ENCODE data around the gene NUP62.

NUP62 gene

GRCh38 chr19:49890349-49891311, 38.7 kb downstream of the NUP62 start:
- peak overlapping the region; percentile 63 for H3K4me3 ChIP-seq (ENCODE audit: insufficient read depth, low read depth, low read length, poor library complexity, severe bottlenecking)
- H3K27me3 ChIP-seq (replicated peaks; ENCODE audit: control insufficient read depth, insufficient read depth, low read length, poor library complexity, severe bottlenecking) = no peaks in the 10 kb centered on the region
- H3K27ac ChIP-seq (ENCODE audit: insufficient read depth, low read length, poor library complexity, severe bottlenecking) = peak overlapping the region; percentile 55
- DNase-seq = peak; percentile 58 to 67 (median 64)
- H3K4me1 ChIP-seq (ENCODE audit: control insufficient read depth, insufficient read depth, low read length, poor library complexity, severe bottlenecking) = peaks cover 16% of the 10 kb centered on the region
- no peaks in the 10 kb centered on the region for H3K36me3 ChIP-seq (ENCODE audit: control insufficient read depth, insufficient read depth, low read length)
- no peaks in the 10 kb centered on the region for H3K9me3 ChIP-seq (ENCODE audit: control insufficient read depth, low read length)

DNA sequence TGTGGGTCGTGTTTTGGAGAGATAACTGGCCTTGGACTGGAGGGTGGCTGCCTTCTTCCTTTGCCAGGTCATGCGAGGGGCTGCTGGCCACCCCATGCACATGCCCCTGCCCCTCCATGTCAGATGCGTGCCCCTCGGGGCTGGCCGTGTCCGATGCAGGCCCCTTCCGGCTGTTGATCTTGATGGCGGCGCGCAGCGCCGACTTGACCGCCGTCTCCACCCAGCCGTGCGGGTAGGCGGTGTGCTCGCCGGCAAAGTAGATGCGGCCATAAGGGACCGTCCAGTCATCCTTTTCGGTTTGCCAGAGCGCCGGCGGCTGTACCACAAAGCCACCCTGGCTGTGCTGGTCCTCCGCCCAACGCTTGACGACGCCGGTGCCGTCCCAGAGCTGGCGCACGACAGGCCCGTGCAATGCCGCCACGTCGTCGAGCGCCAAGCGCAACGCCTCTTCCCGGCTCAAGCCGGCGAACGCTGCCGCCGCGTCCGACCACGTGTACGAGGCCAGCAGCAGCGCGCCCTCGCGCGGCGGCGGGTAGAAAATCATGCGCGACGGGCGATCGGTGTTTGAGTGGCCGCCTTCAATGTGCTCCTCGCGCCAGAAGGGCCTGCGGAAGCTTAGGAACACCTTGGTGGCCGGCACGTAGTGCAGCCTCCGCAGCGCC, 39.5 kb downstream of the NUP62 start:
- Histone ChIP-seq H3K36me3 (ENCODE audit: control insufficient read depth, insufficient read depth, low read length) (peaks cover 2% of the 10 kb centered on the region), H3K27me3 (replicated peaks; ENCODE audit: control insufficient read depth, insufficient read depth, low read length, poor library complexity, severe bottlenecking) (no peaks in the 10 kb centered on the region), H3K27ac (ENCODE audit: insufficient read depth, low read length, poor library complexity, severe bottlenecking) (peak overlapping the region; percentile 55), H3K9me3 (ENCODE audit: control insufficient read depth, low read length) (no peaks in the 10 kb centered on the region), H3K4me1 (ENCODE audit: control insufficient read depth, insufficient read depth, low read length, poor library complexity, severe bottlenecking) (peaks cover 7% of the 10 kb centered on the region), H3K4me3 (ENCODE audit: insufficient read depth, low read depth, low read length, poor library complexity, severe bottlenecking) (peak overlapping the region; percentile 63)
- peak; percentile 50 to 64 (median 52) for DNase-seq

DNA sequence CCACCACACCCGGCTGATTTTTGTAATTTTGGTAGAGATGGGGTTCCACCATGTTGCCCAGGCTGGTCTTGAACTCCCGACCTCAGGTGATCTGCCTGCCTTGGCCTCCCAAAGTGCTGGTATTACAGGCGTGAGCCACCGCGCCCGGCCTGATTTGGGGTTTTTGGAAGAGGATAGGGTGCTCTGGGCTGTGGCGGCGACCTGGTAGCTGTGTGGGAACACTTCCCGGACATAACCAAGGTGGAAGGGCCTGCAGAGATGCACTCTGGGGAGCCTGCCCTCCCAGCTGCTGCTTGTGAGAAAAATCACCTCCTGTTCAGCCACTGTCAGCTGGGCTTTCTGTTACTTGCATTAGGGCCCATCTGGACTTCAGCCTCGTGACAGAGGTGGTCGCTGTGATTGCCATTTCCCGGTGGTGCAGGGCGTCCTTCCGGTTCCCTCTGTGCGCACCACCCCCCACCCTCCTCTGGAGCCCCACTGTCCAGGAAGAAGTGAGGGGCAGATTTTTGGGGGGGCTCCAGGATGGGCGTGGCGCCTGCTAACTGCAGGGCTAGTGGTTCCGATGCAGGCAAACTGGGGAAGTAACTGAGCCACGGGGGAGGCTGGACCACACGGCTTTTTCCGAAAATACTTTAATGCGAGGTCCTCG, 40.1 kb downstream of the NUP62 start:
- Histone ChIP-seq H3K4me3 (ENCODE audit: insufficient read depth, low read depth, low read length, poor library complexity, severe bottlenecking) (no peak overlapping the region), H3K9me3 (ENCODE audit: control insufficient read depth, low read length) (no peaks in the 10 kb centered on the region), H3K4me1 (ENCODE audit: control insufficient read depth, insufficient read depth, low read length, poor library complexity, severe bottlenecking) (peaks cover 5% of the 10 kb centered on the region), H3K27ac (ENCODE audit: insufficient read depth, low read length, poor library complexity, severe bottlenecking) (no peak overlapping the region), H3K36me3 (ENCODE audit: control insufficient read depth, insufficient read depth, low read length) (peaks cover 9% of the 10 kb centered on the region), H3K27me3 (replicated peaks; ENCODE audit: control insufficient read depth, insufficient read depth, low read length, poor library complexity, severe bottlenecking) (no peaks in the 10 kb centered on the region)
- no peak for DNase-seq

DNA sequence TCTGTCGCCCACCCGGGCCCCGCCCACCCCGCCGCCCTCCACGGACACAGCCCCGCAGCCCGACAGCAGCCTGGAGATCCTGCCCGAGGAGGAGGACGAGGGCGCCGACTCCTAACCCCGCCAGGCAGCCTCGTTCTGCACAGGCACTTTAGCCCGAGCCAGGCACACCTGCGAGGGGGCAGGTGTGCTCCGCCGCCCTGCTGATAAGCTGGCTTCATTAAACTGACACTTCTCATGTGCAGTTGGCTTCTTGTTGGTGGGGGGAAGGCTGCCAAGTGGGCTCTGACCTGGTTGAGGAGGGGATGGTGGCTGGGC, 40.8 kb downstream of the NUP62 start:
- no peak for DNase-seq
- Histone ChIP-seq H3K4me1 (ENCODE audit: control insufficient read depth, insufficient read depth, low read length, poor library complexity, severe bottlenecking) (peaks cover 5% of the 10 kb centered on the region), H3K27me3 (replicated peaks; ENCODE audit: control insufficient read depth, insufficient read depth, low read length, poor library complexity, severe bottlenecking) (no peaks in the 10 kb centered on the region), H3K4me3 (ENCODE audit: insufficient read depth, low read depth, low read length, poor library complexity, severe bottlenecking) (no peak overlapping the region), H3K36me3 (ENCODE audit: control insufficient read depth, insufficient read depth, low read length) (peaks cover 16% of the 10 kb centered on the region), H3K9me3 (ENCODE audit: control insufficient read depth, low read length) (no peaks in the 10 kb centered on the region), H3K27ac (ENCODE audit: insufficient read depth, low read length, poor library complexity, severe bottlenecking) (no peak overlapping the region)

- Histone ChIP-seq H3K4me1 (ENCODE audit: control insufficient read depth, insufficient read depth, low read length, poor library complexity, severe bottlenecking) (peaks cover 5% of the 10 kb centered on the region), H3K27ac (ENCODE audit: insufficient read depth, low read length, poor library complexity, severe bottlenecking) (no peak overlapping the region), H3K9me3 (ENCODE audit: control insufficient read depth, low read length) (no peaks in the 10 kb centered on the region), H3K4me3 (ENCODE audit: insufficient read depth, low read depth, low read length, poor library complexity, severe bottlenecking) (no peak overlapping the region), H3K27me3 (replicated peaks; ENCODE audit: control insufficient read depth, insufficient read depth, low read length, poor library complexity, severe bottlenecking) (no peaks in the 10 kb centered on the region), H3K36me3 (ENCODE audit: control insufficient read depth, insufficient read depth, low read length) (peaks cover 21% of the 10 kb centered on the region)
- DNase-seq = no peak
Observed at GRCh38 chr19:49887665-49888509, 41.4 kb downstream of the NUP62 start.

GRCh38 chr19:49887037-49887664, 42.2 kb downstream of the NUP62 start:
- no peak for DNase-seq
- H3K27ac ChIP-seq (ENCODE audit: insufficient read depth, low read length, poor library complexity, severe bottlenecking) = no peak overlapping the region
- no peak overlapping the region for H3K4me3 ChIP-seq (ENCODE audit: insufficient read depth, low read depth, low read length, poor library complexity, severe bottlenecking)
- no peaks in the 10 kb centered on the region for H3K9me3 ChIP-seq (ENCODE audit: control insufficient read depth, low read length)
- H3K4me1 ChIP-seq (ENCODE audit: control insufficient read depth, insufficient read depth, low read length, poor library complexity, severe bottlenecking) = peaks cover 5% of the 10 kb centered on the region
- H3K36me3 ChIP-seq (ENCODE audit: control insufficient read depth, insufficient read depth, low read length) = peaks cover 28% of the 10 kb centered on the region
- H3K27me3 ChIP-seq (replicated peaks; ENCODE audit: control insufficient read depth, insufficient read depth, low read length, poor library complexity, severe bottlenecking) = no peaks in the 10 kb centered on the region

- H3K4me1 ChIP-seq (ENCODE audit: control insufficient read depth, insufficient read depth, low read length, poor library complexity, severe bottlenecking) = peaks cover 2% of the 10 kb centered on the region
- no peaks in the 10 kb centered on the region for H3K27me3 ChIP-seq (replicated peaks; ENCODE audit: control insufficient read depth, insufficient read depth, low read length, poor library complexity, severe bottlenecking)
- H3K4me3 ChIP-seq (ENCODE audit: insufficient read depth, low read depth, low read length, poor library complexity, severe bottlenecking) = no peak overlapping the region
- no peak for DNase-seq
- H3K36me3 ChIP-seq (ENCODE audit: control insufficient read depth, insufficient read depth, low read length) = peaks cover 49% of the 10 kb centered on the region
- no peak overlapping the region for H3K27ac ChIP-seq (ENCODE audit: insufficient read depth, low read length, poor library complexity, severe bottlenecking)
- H3K9me3 ChIP-seq (ENCODE audit: control insufficient read depth, low read length) = no peaks in the 10 kb centered on the region
Observed at GRCh38 chr19:49884760-49885159, 44.5 kb downstream of the NUP62 start.

DNA sequence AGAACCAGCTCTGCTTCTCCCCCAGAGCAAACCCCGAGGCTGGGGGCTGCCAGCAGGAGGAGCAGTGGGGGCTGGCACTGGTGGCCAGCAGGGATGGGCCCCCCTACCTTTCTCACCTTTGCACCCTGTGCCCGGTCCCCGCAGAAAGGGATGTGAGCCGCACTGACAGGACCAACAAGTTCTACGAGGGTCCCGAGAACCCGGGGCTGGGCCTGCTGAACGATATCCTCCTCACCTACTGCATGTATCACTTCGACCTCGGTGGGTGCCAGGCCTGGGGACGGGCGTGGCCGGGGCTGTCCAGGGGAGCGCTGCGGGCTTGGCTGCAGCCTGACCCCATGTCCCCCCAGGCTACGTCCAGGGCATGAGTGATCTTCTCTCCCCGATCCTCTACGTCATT, 45.2 kb downstream of the NUP62 start:
- no peak for DNase-seq
- Histone ChIP-seq H3K9me3 (ENCODE audit: control insufficient read depth, low read length) (no peaks in the 10 kb centered on the region), H3K27me3 (replicated peaks; ENCODE audit: control insufficient read depth, insufficient read depth, low read length, poor library complexity, severe bottlenecking) (no peaks in the 10 kb centered on the region), H3K27ac (ENCODE audit: insufficient read depth, low read length, poor library complexity, severe bottlenecking) (no peak overlapping the region), H3K4me1 (ENCODE audit: control insufficient read depth, insufficient read depth, low read length, poor library complexity, severe bottlenecking) (no peaks in the 10 kb centered on the region), H3K4me3 (ENCODE audit: insufficient read depth, low read depth, low read length, poor library complexity, severe bottlenecking) (no peak overlapping the region), H3K36me3 (ENCODE audit: control insufficient read depth, insufficient read depth, low read length) (peaks cover 53% of the 10 kb centered on the region)

- no peak for DNase-seq
- Histone ChIP-seq H3K27me3 (replicated peaks; ENCODE audit: control insufficient read depth, insufficient read depth, low read length, poor library complexity, severe bottlenecking) (no peaks in the 10 kb centered on the region), H3K4me1 (ENCODE audit: control insufficient read depth, insufficient read depth, low read length, poor library complexity, severe bottlenecking) (peaks cover 6% of the 10 kb centered on the region), H3K27ac (ENCODE audit: insufficient read depth, low read length, poor library complexity, severe bottlenecking) (no peak overlapping the region), H3K4me3 (ENCODE audit: insufficient read depth, low read depth, low read length, poor library complexity, severe bottlenecking) (no peak overlapping the region), H3K9me3 (ENCODE audit: control insufficient read depth, low read length) (no peaks in the 10 kb centered on the region), H3K36me3 (ENCODE audit: control insufficient read depth, insufficient read depth, low read length) (peaks cover 56% of the 10 kb centered on the region)
Observed at GRCh38 chr19:49883094-49883493, 46.2 kb downstream of the NUP62 start.
